Measurements from ENCODE around the gene ASB18.

ASB18 gene

DNA sequence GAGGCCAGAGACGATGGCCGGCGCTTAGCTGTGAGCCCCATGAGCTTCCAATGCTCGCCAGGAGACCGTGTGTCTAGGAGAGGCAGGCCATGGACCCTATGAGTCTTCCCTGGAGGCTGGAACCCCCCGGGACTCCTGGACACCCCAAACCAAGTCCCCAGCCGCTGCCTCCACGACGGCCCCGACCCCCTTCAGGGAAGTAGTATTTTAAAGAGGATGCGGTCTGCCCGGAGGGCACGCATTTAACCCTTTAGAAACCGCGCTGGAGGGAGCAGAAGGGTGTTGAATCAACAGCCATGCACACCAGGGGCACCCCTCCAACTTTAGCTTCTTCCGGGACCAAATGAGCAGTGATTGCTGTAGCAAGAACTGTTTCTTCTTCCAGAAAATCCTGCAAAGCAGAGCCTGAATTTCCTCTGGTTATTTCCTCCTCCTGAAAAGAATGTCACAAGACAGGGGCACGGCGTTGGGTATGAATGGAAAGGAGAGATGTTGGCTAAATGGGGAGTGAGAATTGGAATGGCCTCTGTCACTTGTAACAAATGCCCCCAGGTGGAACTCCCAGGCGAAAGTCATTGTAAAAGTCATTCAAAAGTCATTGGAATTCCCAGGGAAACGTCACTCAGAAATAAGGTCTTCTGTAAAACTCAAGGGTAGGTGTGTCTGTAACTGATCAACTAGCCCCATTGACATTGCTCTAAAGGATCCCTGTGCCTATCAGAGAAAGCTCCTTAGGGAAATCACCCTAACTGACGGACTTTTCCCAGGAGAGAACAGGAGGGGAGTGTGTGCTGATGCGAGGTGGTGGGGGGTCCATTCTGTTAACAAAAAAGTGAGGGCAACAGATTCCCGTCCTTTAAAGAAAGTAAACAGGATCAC lies 90.2 kb downstream of the ASB18 start:
- Mint-ChIP-seq H3K27ac (peak overlapping the region; percentile 21), H3K4me1 (peaks cover 5% of the 10 kb centered on the region), H3K4me3 (no peak overlapping the region), H3K36me3 (peaks cover 8% of the 10 kb centered on the region), H3K27me3 (peaks cover 100% of the 10 kb centered on the region), H3K9me3 (no peaks in the 10 kb centered on the region)
- no peak for DNase-seq
- CTCF ChIA-PET, result no interaction called here

GRCh38 chr2:236173036-236173728 lies 91.0 kb downstream of the ASB18 start:
- Mint-ChIP-seq H3K4me1 (peaks cover under 1% of the 10 kb centered on the region), H3K36me3 (peaks cover 8% of the 10 kb centered on the region), H3K27ac (no peak overlapping the region), H3K9me3 (no peaks in the 10 kb centered on the region), H3K4me3 (no peak overlapping the region), H3K27me3 (peaks cover 96% of the 10 kb centered on the region)
- no peak for DNase-seq
- CTCF ChIA-PET, result no interaction called here

GRCh38 chr2:236172255-236173035 lies 91.8 kb downstream of the ASB18 start:
- H3K4me3 Mint-ChIP-seq, result no peak overlapping the region

GRCh38 chr2:236171680-236172254 lies 92.4 kb downstream of the ASB18 start:
- H3K36me3 Mint-ChIP-seq, result peaks cover 8% of the 10 kb centered on the region
- no peak for DNase-seq
- no peak overlapping the region for H3K4me3 Mint-ChIP-seq
- H3K27me3 Mint-ChIP-seq, result peaks cover 93% of the 10 kb centered on the region
- CTCF ChIA-PET, result interaction anchor here (0.6 kb wide), 1 partner anchor 406 kb away, joined by 3 read pairs; no protein-coding TSS in a partner anchor
- H3K9me3 Mint-ChIP-seq, result no peaks in the 10 kb centered on the region
- H3K4me1 Mint-ChIP-seq, result peaks cover 1% of the 10 kb centered on the region
- H3K27ac Mint-ChIP-seq, result no peak overlapping the region

More at GRCh38 chr2:236172255-236173035, 91.8 kb downstream of the ASB18 start:
- no peak for DNase-seq
- H3K9me3 Mint-ChIP-seq, result no peaks in the 10 kb centered on the region
- no peak overlapping the region for H3K27ac Mint-ChIP-seq
- H3K36me3 Mint-ChIP-seq, result peaks cover 8% of the 10 kb centered on the region
- CTCF ChIA-PET, result no interaction called here
- H3K27me3 Mint-ChIP-seq, result peaks cover 93% of the 10 kb centered on the region
- no peaks in the 10 kb centered on the region for H3K4me1 Mint-ChIP-seq

DNA sequence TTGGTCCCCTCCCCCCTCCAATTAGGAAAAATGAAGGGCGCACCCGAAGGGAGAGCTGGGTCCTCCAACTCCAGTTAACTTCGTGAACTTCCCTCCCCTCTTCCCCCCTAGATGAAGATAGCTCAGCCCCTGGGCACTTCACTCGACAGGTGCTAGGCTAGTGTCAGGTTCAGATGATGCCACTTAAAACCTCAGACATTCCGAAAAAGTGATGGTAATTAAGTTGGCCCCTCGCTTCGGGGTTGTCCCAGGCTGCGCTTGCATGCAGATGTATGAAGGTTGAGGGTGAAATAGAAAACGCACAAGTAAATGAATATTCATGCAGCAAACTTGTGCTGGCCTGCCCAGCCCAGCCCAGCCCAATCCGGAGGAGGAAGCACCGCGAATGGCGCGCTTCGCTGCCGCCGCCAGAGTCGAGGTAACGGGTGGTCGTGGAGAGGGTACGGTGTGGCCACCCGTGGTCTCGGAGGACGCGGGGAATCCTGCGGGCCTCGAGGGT lies 93.0 kb downstream of the ASB18 start:
- Mint-ChIP-seq H3K4me1 (peaks cover 5% of the 10 kb centered on the region), H3K27ac (peak overlapping the region; percentile 60), H3K36me3 (peaks cover 8% of the 10 kb centered on the region), H3K27me3 (peaks cover 93% of the 10 kb centered on the region), H3K9me3 (no peaks in the 10 kb centered on the region), H3K4me3 (no peak overlapping the region)
- DNase-seq, result no peak
- CTCF ChIA-PET, result interaction anchor here (0.6 kb wide), 1 partner anchor 405 kb away, joined by 3 read pairs; no protein-coding TSS in a partner anchor

- Mint-ChIP-seq H3K9me3 (no peaks in the 10 kb centered on the region), H3K27me3 (peaks cover 93% of the 10 kb centered on the region), H3K36me3 (peaks cover 8% of the 10 kb centered on the region), H3K27ac (peak overlapping the region; percentile 60), H3K4me3 (no peak overlapping the region), H3K4me1 (peaks cover 5% of the 10 kb centered on the region)
- CTCF ChIA-PET, result no interaction called here
- no peak for DNase-seq
Measured at GRCh38 chr2:236170590-236171165, 93.5 kb downstream of the ASB18 start.

DNA sequence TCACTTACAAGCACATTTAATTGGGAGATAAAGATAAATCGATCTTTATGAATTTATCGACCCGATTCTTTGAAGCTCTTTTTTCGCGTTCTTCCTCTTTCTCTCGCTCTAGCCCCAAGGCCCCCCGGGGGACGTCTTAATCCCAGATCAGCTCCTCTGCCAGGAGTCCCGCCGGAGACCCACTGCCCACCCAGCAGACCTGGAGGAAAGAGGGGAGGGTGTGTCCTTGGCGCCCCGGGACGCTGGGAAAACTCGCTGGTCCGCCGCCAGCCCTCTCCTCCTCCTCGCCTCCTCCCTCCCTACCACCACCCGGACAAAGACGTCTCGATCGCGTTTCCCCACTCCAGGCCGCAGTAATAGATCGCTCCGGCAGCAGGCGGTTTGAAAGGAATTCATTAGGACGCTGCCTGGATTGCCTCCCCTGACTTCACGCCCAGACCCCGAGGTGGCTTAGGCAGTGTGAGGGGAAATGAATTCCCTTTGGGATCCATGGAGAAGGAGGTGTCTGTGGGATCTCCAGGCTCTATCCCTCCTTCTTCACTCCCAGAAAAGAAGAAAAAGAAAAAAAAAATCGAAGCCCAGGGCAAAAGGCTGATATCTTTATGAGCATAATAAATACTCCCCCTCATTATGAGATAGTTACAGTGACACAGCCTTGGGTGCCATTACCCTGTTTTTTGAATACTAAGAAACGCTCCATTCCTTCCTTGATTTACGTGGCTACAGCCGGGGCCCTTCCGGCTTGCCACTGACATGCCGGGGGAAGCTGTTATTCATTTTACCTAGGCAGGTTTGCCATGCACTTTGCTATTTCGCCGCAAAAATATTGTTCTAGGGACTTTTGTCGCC lies 94.2 kb downstream of the ASB18 start:
- no peak for DNase-seq
- CTCF ChIA-PET, result interaction anchor here (1.4 kb wide), 1 partner anchor 9 kb away, joined by 4 read pairs; no protein-coding TSS in a partner anchor
- Mint-ChIP-seq H3K9me3 (no peaks in the 10 kb centered on the region), H3K4me1 (peaks cover 5% of the 10 kb centered on the region), H3K4me3 (no peak overlapping the region), H3K27ac (peak overlapping the region; percentile 81), H3K36me3 (peaks cover 8% of the 10 kb centered on the region), H3K27me3 (peaks cover 93% of the 10 kb centered on the region)

DNA sequence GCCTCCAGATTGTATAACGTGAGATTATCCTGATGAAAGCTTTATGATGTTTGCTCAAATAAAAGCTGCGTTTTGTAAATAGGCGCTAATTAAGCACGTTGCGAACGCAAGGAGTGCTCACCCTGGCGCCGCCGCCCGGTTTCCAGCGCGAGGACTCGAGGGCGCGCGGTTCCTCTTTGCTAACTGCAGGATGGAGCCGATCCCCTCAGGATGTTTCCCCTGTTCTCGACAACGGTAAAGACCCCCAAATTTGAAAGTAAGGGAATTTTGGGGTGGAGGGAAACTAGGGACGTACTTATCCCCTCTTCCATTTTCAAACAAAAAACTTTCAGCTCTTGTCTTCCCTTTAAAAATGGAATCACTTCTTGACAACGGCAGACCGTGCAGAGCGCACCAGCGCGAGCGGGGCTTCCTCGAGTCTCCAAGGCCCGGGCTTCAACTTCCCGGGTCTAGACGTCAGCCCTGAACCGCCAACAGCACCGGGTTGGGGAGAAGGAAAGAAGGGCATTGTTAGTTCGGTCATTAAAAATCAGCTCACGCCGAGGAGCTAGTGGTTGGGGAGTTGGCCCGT lies 95.0 kb downstream of the ASB18 start:
- CTCF ChIA-PET, result interaction anchor here (1.4 kb wide), 1 partner anchor 9 kb away, joined by 4 read pairs; no protein-coding TSS in a partner anchor
- Mint-ChIP-seq H3K9me3 (no peaks in the 10 kb centered on the region), H3K27ac (peak overlapping the region; percentile 81), H3K36me3 (peaks cover 8% of the 10 kb centered on the region), H3K27me3 (peaks cover 93% of the 10 kb centered on the region), H3K4me1 (peaks cover 5% of the 10 kb centered on the region), H3K4me3 (no peak overlapping the region)
- no peak for DNase-seq

- CTCF ChIA-PET, result interaction anchor here (1.4 kb wide), 1 partner anchor 10 kb away, joined by 4 read pairs; no protein-coding TSS in a partner anchor
- peak within 1 kb of the TSS; percentile 81 for H3K27ac Mint-ChIP-seq
- no peaks in the 10 kb centered on the region for H3K9me3 Mint-ChIP-seq
- DNase-seq, result no peak
- H3K4me1 Mint-ChIP-seq, result peaks cover 5% of the 10 kb centered on the region
- H3K27me3 Mint-ChIP-seq, result peaks cover 93% of the 10 kb centered on the region
- H3K36me3 Mint-ChIP-seq, result peaks cover 8% of the 10 kb centered on the region
- H3K4me3 Mint-ChIP-seq, result no peak within 1 kb of the TSS
Measured at GRCh38 chr2:236168110-236169080, 95.8 kb downstream of the ASB18 start, which contains the start of gene GBX2. GBX2 (minus strand) TSS chr2:236168386; CDS start chr2:236167971, 415 bp downstream.

DNA sequence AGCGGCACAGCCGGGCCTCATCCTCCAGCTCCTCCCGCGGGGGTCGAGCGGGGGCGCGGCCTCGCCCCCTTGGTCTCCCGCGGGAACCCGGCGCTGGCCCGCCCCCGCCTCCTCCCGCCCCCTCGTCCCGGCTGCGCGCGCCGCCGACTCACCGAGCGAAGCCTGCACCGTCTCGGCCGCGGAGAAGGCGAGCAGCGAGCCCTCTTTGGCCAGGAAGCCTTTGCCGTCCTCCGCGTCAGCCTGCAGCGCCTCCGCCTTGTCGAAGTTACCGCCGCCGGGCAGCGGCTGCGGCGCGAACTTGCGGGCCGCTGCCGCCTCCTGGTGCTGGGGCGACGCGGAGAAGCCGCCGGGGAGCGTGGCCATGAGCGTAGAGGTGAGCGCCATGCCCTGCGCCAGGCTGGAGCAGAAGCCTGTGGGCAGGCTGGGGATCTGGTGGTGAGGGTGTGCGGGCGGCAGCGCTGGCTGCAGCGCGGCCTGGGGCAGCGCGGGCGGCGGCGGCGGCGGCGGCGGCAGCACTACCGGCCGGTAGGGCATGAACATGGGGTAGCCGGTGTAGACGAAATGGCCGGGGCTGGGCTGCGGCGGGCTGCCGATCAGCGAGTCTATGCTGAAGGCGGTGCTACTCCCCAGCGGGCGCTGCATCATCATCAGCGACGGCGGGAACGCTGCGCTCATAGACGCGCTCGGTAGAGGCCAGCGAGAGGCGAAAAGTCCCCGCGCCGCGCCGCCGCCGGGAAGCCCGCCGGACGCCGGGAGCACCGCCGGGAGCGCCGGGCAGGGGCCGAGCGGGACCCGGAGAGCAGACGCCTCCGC lies 96.7 kb downstream of the ASB18 start:
- CTCF ChIA-PET, result no interaction called here
- H3K27ac Mint-ChIP-seq, result no peak overlapping the region
- no peak overlapping the region for H3K4me3 Mint-ChIP-seq
- peaks cover 8% of the 10 kb centered on the region for H3K36me3 Mint-ChIP-seq
- DNase-seq, result no peak
- H3K4me1 Mint-ChIP-seq, result peaks cover 5% of the 10 kb centered on the region
- peaks cover 93% of the 10 kb centered on the region for H3K27me3 Mint-ChIP-seq
- no peaks in the 10 kb centered on the region for H3K9me3 Mint-ChIP-seq

DNA sequence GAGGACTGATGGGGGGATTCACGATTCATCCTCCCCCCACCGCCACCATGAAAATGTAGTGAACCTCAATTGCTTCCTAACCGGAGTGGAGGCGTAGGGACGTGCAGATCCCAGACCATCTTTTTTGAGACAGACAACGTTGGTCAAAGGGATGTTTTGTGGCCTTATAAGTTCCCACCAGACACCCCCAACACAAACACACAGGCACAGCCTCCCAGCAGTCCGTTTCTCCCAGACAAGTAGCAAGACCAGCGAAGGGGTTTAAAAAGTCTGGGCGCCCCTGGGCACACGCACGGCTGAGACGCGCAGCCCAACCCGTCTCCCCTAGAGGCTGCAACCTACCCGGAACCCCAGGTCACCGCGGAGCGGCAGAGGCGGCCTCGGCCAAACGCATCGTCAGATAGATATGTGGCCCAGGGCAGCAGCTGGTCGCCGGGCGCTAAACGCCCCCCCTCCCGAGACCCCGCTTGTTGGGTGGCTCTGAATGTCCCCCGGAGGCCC lies 97.4 kb downstream of the ASB18 start:
- Mint-ChIP-seq H3K4me3 (peak overlapping the region; percentile 40), H3K4me1 (peaks cover 5% of the 10 kb centered on the region), H3K27ac (peak overlapping the region; percentile 74), H3K9me3 (no peaks in the 10 kb centered on the region), H3K36me3 (peaks cover 8% of the 10 kb centered on the region), H3K27me3 (peaks cover 93% of the 10 kb centered on the region)
- no peak for DNase-seq
- CTCF ChIA-PET, result no interaction called here
